ENCODE data around the gene ZNF362. TPM values are rescaled to one million over a fixed set of nuclear protein-coding genes. Genes with fewer than 3 reads are reported as not detected.
"Not testable (repeated sequence)": the region's sequence is repeated elsewhere in the genome, so short reads cannot be mapped to it uniquely, and the experiment has no call there.

The ZNF362 gene
- 11.4 TPM for total RNA-seq

GRCh38 chr1:33256471-33257206, at the start of gene ZNF362:
ZNF362 (plus strand) TSS chr1:33256492; CDS start chr1:33270575, 14,083 bp downstream.
- DNase-seq, result peak; percentile 81

- no peak for DNase-seq
Measured at GRCh38 chr1:33211972-33212371, 44.3 kb upstream of the ZNF362 start.

GRCh38 chr1:33219886-33220661, 36.2 kb upstream of the ZNF362 start:
- DNase-seq, result no peak

GRCh38 chr1:33220676-33221384, 35.5 kb upstream of the ZNF362 start:
- peak; percentile 57 for DNase-seq

- no peak for DNase-seq
Measured at GRCh38 chr1:33221385-33221758, 34.9 kb upstream of the ZNF362 start.

GRCh38 chr1:33222381-33222780, 33.9 kb upstream of the ZNF362 start:
- no peak for DNase-seq

- DNase-seq, result no peak
Measured at GRCh38 chr1:33224166-33224707, 32.1 kb upstream of the ZNF362 start.

GRCh38 chr1:33225586-33225985, 30.7 kb upstream of the ZNF362 start:
- DNase-seq, result no peak

- DNase-seq, result peak; percentile 85
Measured at GRCh38 chr1:33228935-33229487, 27.3 kb upstream of the ZNF362 start.

GRCh38 chr1:33231166-33231565, 25.1 kb upstream of the ZNF362 start:
- no peak for DNase-seq

- DNase-seq, result no peak
Measured at GRCh38 chr1:33232716-33233115, 23.6 kb upstream of the ZNF362 start.

GRCh38 chr1:33234131-33234530, 22.2 kb upstream of the ZNF362 start:
- DNase-seq, result no peak

GRCh38 chr1:33234588-33234990, 21.7 kb upstream of the ZNF362 start:
- DNase-seq, result peak; percentile 44

GRCh38 chr1:33235521-33235920, 20.8 kb upstream of the ZNF362 start:
- no peak for DNase-seq

GRCh38 chr1:33236498-33236897, 19.8 kb upstream of the ZNF362 start:
- no peak for DNase-seq

- no peak for DNase-seq
Measured at GRCh38 chr1:33237579-33237978, 18.7 kb upstream of the ZNF362 start.

- DNase-seq, result not testable (repeated sequence)
Measured at GRCh38 chr1:33238194-33238724, 18.0 kb upstream of the ZNF362 start.

GRCh38 chr1:33239410-33239809, 16.9 kb upstream of the ZNF362 start:
- not testable (repeated sequence) for DNase-seq

GRCh38 chr1:33241866-33242265, 14.4 kb upstream of the ZNF362 start:
- no peak for DNase-seq

- no peak for DNase-seq
Measured at GRCh38 chr1:33242652-33243051, 13.6 kb upstream of the ZNF362 start.

- DNase-seq, result no peak
Measured at GRCh38 chr1:33244143-33244808, 12.0 kb upstream of the ZNF362 start.

- DNase-seq, result no peak
Measured at GRCh38 chr1:33244809-33245186, 11.5 kb upstream of the ZNF362 start.
